Colonic mucosa (tissue), 4 donors: ENCODE measurements around the gene NOS1AP. TPM values are rescaled to one million over a fixed set of nuclear protein-coding genes. Genes with fewer than 3 reads are reported as not detected.
"Not testable (repeated sequence)": the region's sequence is repeated elsewhere in the genome, so short reads cannot be mapped to it uniquely, and the experiment has no call there.

Experiments used
- DNase-seq: peaks from one replicate; pipeline ENCODE4 v3.0.0-alpha.2; 2020
- H3K27ac ChIP-seq: fragments of 200-600 bp; one replicate; pipeline ENCODE4 v1.8.0; 2021
- H3K27me3 ChIP-seq: fragments of 200-600 bp; one replicate; pipeline ENCODE4 v1.8.0; 2021
- H3K36me3 ChIP-seq: fragments of 200-600 bp; one replicate; pipeline ENCODE4 v1.8.0; 2021
- H3K4me1 ChIP-seq: fragments of 200-600 bp; one replicate; pipeline ENCODE4 v1.8.0; 2021; ENCODE audit warnings: mild to moderate bottlenecking
- H3K4me3 ChIP-seq: fragments of 200-600 bp; one replicate; pipeline ENCODE4 v1.8.0; 2021
- H3K9ac ChIP-seq, 2 donors: one replicate each; pipeline ENCODE4 v1.7.0; 2013; ENCODE audit warnings: control low read depth in 2 of 2, low read depth in 2 of 2, low read length in 2 of 2
- H3K9me3 ChIP-seq: fragments of 200-600 bp; one replicate; pipeline ENCODE4 v1.8.0; 2021
- CTCF ChIP-seq: fragments of 200-600 bp; IDR thresholded peaks from one replicate; pipeline ENCODE4 v1.8.0; 2022; ENCODE audit warnings: antibody characterized with exemption, mild to moderate bottlenecking
- intact Hi-C: fragments of 100-400 bp; cut with DNase I; formaldehyde crosslinking; loops from one replicate; pipeline ENCODE4 v1.14.1; 2022
- total RNA-seq, 2 donors: library from RNA; stranded (reverse); fragmentation: NEBNext Ultra II Directional in 1 of 2; extraction: Animal tissue kit (Norgen Biotek cat#: 25700) in 1 of 2; gene quantifications; one replicate each; pipeline ENCODE4 v1.2.1, GENCODE V29; 2021
- donor health status: healthy.
- donor health status: DM: no; HTN: no; CAD: no.
- donor health status: DM: no; HTN: no; CAD: no.

NOS1AP gene
- total RNA-seq, 2 donors from 2014 or later, result 9.0 to 14.4 TPM

- no peaks in the 10 kb centered on the region for H3K27me3 ChIP-seq
- no peaks in the 10 kb centered on the region for H3K4me1 ChIP-seq
- H3K36me3 ChIP-seq, result no peaks in the 10 kb centered on the region
- no peak overlapping the region for H3K27ac ChIP-seq
- no peak overlapping the region for H3K9ac ChIP-seq
- no peak overlapping the region for H3K4me3 ChIP-seq
- no peak for DNase-seq
- intact Hi-C loops, result loop anchor here (2.0 to 5.0 kb wide), 2 partner anchors 220 to 336 kb away; no protein-coding TSS in a partner anchor
- TF ChIP-seq CTCF, result no peak
- no peaks in the 10 kb centered on the region for H3K9me3 ChIP-seq
Measured at GRCh38 chr1:162056579-162056978, 12.9 kb upstream of the NOS1AP start.

GRCh38 chr1:162059721-162060120 is 9.8 kb upstream of the NOS1AP start:
- Histone ChIP-seq H3K36me3 (no peaks in the 10 kb centered on the region), H3K4me3 (no peak overlapping the region), H3K9ac (no peak overlapping the region), H3K27ac (no peak overlapping the region), H3K27me3 (no peaks in the 10 kb centered on the region), H3K9me3 (no peaks in the 10 kb centered on the region), H3K4me1 (no peaks in the 10 kb centered on the region)
- intact Hi-C loops, result loop anchor here (5.0 kb wide), 1 partner anchor 333 kb away; no protein-coding TSS in a partner anchor
- TF ChIP-seq CTCF, result no peak
- DNase-seq, result no peak

- H3K36me3 ChIP-seq, result no peaks in the 10 kb centered on the region
- H3K9me3 ChIP-seq, result no peaks in the 10 kb centered on the region
- no peaks in the 10 kb centered on the region for H3K4me1 ChIP-seq
- no peak overlapping the region for H3K27ac ChIP-seq
- no peak for DNase-seq
- H3K4me3 ChIP-seq, result no peak overlapping the region
- H3K9ac ChIP-seq, result no peak overlapping the region
- no peaks in the 10 kb centered on the region for H3K27me3 ChIP-seq
- no peak for TF ChIP-seq CTCF
- intact Hi-C loops, result no loop called here
Measured at GRCh38 chr1:162060314-162060713, 9.2 kb upstream of the NOS1AP start.

- intact Hi-C loops, result no loop called here
- H3K36me3 ChIP-seq, result no peaks in the 10 kb centered on the region
- no peak for DNase-seq
- TF ChIP-seq CTCF, result no peak
- H3K27me3 ChIP-seq, result no peaks in the 10 kb centered on the region
- no peaks in the 10 kb centered on the region for H3K9me3 ChIP-seq
- H3K9ac ChIP-seq, result no peak overlapping the region
- H3K4me1 ChIP-seq, result no peaks in the 10 kb centered on the region
- H3K27ac ChIP-seq, result no peak overlapping the region
- H3K4me3 ChIP-seq, result no peak overlapping the region
Measured at GRCh38 chr1:162062542-162063015, 6.9 kb upstream of the NOS1AP start.

GRCh38 chr1:162065016-162065415 is 4.5 kb upstream of the NOS1AP start:
- no peaks in the 10 kb centered on the region for H3K9me3 ChIP-seq
- intact Hi-C loops, result no loop called here

GRCh38 chr1:162066836-162067235 is 2.7 kb upstream of the NOS1AP start:
- H3K27me3 ChIP-seq, H3K9ac ChIP-seq, H3K36me3 ChIP-seq, H3K27ac ChIP-seq, intact Hi-C loops, H3K9me3 ChIP-seq, DNase-seq, H3K4me3 ChIP-seq, H3K4me1 ChIP-seq: not testable (repeated sequence)

More at GRCh38 chr1:162065016-162065415, 4.5 kb upstream of the NOS1AP start:
- Histone ChIP-seq H3K4me1 (no peaks in the 10 kb centered on the region), H3K27ac (no peak overlapping the region), H3K9ac (no peak overlapping the region), H3K4me3 (no peak overlapping the region), H3K36me3 (no peaks in the 10 kb centered on the region), H3K27me3 (no peaks in the 10 kb centered on the region)
- TF ChIP-seq CTCF, result no peak
- DNase-seq, result no peak
